NB4 (cell line): Measurements from ENCODE around the gene NUP155.

Experiments
- DNase-seq: peaks from one replicate; pipeline ENCODE4 v3.0.0; 2010; ENCODE audit warnings: low read depth
- H3K4me3 ChIP-seq: one replicate; pipeline ENCODE4 v1.5.1; 2011; ENCODE audit warnings: mild to moderate bottlenecking, low read depth, low read length, moderate library complexity
- MYC ChIP-seq: IDR thresholded peaks from 2 replicates; pipeline ENCODE4 v1.6.1; 2011; ENCODE audit warnings: low read depth, low read length
- POLR2A ChIP-seq: IDR thresholded peaks from 2 replicates; pipeline ENCODE4 v1.6.1; 2011; ENCODE audit warnings: mild to moderate bottlenecking; ENCODE audit not compliant: insufficient read length; ENCODE audit errors: extremely low read depth
- TF ChIP-seq, protein P1 (sequence below): IDR thresholded peaks from 2 replicates; pipeline ENCODE4 v1.6.1; 2011; ENCODE audit warnings: low read depth, low read length
- TF ChIP-seq, protein P2 (sequence below): IDR thresholded peaks from one replicate; pipeline ENCODE4 v1.5.1; 2012; ENCODE audit warnings: low read depth, low read length

NUP155 gene

DNA sequence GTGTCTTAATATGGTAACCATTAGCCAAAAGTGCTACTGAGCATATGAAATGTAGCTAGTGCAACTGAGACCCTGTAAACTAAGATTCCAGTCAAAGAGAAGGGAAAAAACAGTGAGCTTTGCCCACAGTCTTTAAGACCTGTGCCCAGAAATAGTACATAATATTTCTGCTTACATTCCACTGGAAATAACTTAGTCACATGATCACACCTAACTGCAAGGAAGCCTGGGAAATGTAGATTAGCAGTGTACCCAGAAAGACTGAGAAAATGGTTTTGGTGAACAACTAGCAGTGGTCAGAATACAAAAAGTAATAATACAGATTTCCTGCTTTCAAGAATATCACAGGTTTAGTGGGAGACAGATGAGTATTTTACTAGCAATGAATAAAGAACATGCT lies 119.2 kb downstream of the NUP155 start:
- no peak for TF ChIP-seq MYC
- no peak for TF ChIP-seq POLR2A
- TF ChIP-seq, protein P1, sequence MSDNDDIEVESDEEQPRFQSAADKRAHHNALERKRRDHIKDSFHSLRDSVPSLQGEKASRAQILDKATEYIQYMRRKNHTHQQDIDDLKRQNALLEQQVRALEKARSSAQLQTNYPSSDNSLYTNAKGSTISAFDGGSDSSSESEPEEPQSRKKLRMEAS: no peak
- TF ChIP-seq, protein P2, sequence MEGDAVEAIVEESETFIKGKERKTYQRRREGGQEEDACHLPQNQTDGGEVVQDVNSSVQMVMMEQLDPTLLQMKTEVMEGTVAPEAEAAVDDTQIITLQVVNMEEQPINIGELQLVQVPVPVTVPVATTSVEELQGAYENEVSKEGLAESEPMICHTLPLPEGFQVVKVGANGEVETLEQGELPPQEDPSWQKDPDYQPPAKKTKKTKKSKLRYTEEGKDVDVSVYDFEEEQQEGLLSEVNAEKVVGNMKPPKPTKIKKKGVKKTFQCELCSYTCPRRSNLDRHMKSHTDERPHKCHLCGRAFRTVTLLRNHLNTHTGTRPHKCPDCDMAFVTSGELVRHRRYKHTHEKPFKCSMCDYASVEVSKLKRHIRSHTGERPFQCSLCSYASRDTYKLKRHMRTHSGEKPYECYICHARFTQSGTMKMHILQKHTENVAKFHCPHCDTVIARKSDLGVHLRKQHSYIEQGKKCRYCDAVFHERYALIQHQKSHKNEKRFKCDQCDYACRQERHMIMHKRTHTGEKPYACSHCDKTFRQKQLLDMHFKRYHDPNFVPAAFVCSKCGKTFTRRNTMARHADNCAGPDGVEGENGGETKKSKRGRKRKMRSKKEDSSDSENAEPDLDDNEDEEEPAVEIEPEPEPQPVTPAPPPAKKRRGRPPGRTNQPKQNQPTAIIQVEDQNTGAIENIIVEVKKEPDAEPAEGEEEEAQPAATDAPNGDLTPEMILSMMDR: no peak
- no peak overlapping the region for H3K4me3 ChIP-seq
- no peak for DNase-seq

DNA sequence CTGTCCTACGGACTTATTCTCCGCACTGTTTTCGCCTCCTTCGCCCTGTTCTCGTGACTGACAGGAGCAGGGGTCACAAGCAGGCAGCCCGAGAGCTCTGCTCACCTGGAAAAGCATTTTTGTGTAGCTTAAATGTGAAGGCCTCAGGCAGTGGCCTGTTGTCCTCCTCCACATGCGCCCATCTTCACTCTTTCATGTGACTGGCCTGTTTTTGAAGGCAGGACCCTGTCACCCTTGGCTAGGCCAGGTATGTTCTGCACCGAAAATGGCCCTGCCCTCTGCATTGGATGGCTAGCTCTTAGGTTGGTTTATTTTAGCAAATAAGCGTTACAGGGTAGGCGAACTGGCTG lies 121.1 kb downstream of the NUP155 start:
- peak overlapping the region; percentile 61 for H3K4me3 ChIP-seq
- TF ChIP-seq, protein P1: no peak
- TF ChIP-seq MYC (no peak), POLR2A (no peak)
- TF ChIP-seq, protein P2: no peak
- no peak for DNase-seq

DNA sequence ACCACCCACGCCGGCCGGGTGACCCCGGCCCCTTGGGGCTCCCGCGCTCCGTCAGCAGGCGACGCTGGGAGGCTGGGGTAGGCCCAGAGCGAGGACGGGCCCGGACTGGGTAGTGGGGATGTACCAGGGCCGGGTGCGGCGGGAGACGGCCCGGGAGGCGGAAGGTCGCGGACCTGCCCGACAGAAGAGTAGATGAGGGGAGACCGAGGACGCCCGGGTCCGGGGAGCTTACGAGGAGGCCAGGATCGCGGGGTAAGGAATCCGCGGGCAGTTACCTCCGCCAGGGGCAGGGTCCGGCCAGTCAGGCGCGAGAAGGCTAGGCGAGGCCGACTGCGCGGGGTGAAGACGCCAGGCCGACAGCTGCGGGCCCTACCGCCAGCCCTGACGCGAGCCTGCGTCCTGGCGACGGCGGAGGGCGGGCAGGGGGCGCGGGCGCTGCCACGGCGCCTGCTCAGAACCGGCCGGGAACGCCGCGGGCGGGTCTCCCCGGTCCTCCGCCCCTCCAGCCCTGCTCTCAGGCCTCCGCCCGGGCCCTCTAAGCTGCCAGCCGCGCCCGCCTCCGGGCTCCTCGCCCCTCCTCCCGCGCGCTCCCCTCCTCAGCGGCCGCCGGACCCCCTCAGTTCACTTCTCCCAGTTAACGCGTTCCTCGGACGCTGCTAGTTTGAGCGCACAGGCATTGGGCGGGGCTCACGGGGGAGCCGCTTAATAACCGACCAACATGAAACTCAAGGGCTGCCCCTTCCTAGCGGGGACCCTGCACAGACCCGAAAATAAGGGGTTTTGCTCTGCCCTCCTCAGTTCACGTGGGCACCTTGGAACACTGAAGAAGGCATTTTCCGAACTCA lies 121.7 kb downstream of the NUP155 start, which contains the start of gene CPLANE1:
CPLANE1 (minus strand) TSS at position 407 of the 845 bp plus-strand sequence. CDS start 1,678 bp downstream, outside the sequence.
- H3K4me3 ChIP-seq: peak within 1 kb of the TSS; percentile 91
- peak; percentile 94 for DNase-seq
- TF ChIP-seq MYC: peak; percentile 68
- TF ChIP-seq, protein P1: peak; percentile 46; the same call in 1 of the 2 replicates
- peak; percentile 86 for TF ChIP-seq POLR2A
- TF ChIP-seq, protein P2: peak; percentile 3

DNA sequence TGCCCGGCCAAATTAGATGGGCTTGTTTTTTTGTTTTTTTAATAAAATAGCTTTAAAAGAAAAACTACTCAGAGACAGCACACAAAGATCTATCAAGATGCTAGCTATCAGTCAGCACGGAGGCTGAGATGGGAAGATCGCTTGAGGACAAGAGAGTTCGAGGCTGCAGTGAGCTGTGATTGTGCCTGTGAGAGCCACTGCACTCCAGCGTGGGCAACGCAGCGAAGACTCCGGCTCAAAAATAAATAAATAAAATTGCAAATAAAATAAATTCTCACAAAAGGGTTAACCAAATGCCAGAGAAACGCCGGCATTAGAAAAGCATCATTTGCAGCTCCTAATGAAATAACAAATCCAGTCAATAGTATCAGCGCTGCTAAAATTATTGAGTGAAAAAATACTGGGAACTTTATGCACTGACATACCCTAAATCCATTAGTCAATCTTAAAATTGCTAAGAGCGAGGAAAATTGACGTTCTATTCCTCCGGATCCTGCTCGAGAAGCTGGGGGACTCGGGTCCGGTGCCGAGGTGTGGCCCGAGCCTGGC lies 122.4 kb downstream of the NUP155 start:
- peak; percentile 38 for DNase-seq
- peak overlapping the region; percentile 91 for H3K4me3 ChIP-seq
- TF ChIP-seq, protein P2: no peak
- TF ChIP-seq POLR2A (no peak), MYC (no peak)
- TF ChIP-seq, protein P1: no peak

DNA sequence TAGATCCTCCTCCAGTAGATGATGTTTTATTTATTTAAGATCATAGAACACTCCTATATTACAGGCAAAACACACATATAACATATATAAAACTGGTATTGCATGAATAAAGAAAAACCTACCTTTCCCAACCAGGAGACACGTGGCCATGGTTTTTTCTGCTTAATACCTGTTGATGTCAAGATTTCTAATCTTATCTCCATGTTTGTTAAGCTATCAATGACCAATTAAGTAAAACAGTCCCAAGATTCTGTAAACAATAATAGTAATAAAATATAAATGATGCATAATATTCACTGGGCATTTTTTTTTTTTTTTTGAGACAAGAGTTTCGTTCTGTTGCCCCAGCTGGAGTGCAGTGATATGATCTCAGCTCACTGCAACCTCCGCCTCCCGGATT lies 123.4 kb downstream of the NUP155 start:
- peak overlapping the region; percentile 3 for H3K4me3 ChIP-seq

More for the DNA sequence above, 123.4 kb downstream of the NUP155 start:
- DNase-seq: no peak
- TF ChIP-seq POLR2A (no peak), MYC (no peak)
- TF ChIP-seq, protein P1: no peak
- TF ChIP-seq, protein P2: no peak
